Colonic mucosa (tissue), 4 donors: Measurements from ENCODE around the gene AFF2. TPM values are rescaled to one million over a fixed set of nuclear protein-coding genes. Genes with fewer than 3 reads are reported as not detected.

Source experiments
- DNase-seq: peaks from one replicate; pipeline ENCODE4 v3.0.0-alpha.2; 2020
- H3K27ac ChIP-seq: fragments of 200-600 bp; one replicate; pipeline ENCODE4 v1.8.0; 2021
- H3K27me3 ChIP-seq: fragments of 200-600 bp; one replicate; pipeline ENCODE4 v1.8.0; 2021
- H3K36me3 ChIP-seq: fragments of 200-600 bp; one replicate; pipeline ENCODE4 v1.8.0; 2021
- H3K4me1 ChIP-seq: fragments of 200-600 bp; one replicate; pipeline ENCODE4 v1.8.0; 2021; ENCODE audit warnings: mild to moderate bottlenecking
- H3K4me3 ChIP-seq: fragments of 200-600 bp; one replicate; pipeline ENCODE4 v1.8.0; 2021
- H3K9ac ChIP-seq, 2 donors: one replicate each; pipeline ENCODE4 v1.7.0; 2013; ENCODE audit warnings: control low read depth in 2 of 2, low read depth in 2 of 2, low read length in 2 of 2
- H3K9me3 ChIP-seq: fragments of 200-600 bp; one replicate; pipeline ENCODE4 v1.8.0; 2021
- CTCF ChIP-seq: fragments of 200-600 bp; IDR thresholded peaks from one replicate; pipeline ENCODE4 v1.8.0; 2022; ENCODE audit warnings: antibody characterized with exemption, mild to moderate bottlenecking
- intact Hi-C: fragments of 100-400 bp; cut with DNase I; formaldehyde crosslinking; loops from one replicate; pipeline ENCODE4 v1.14.1; 2022
- total RNA-seq, 2 donors: library from RNA; stranded (reverse); fragmentation: NEBNext Ultra II Directional in 1 of 2; extraction: Animal tissue kit (Norgen Biotek cat#: 25700) in 1 of 2; gene quantifications; one replicate each; pipeline ENCODE4 v1.2.1, GENCODE V29; 2021
- donor health status: healthy.
- donor health status: DM: no; HTN: no; CAD: no.
- donor health status: DM: no; HTN: no; CAD: no.

AFF2 gene
- total RNA-seq, 2 donors from 2014 or later, result 0.05 to 0.12 TPM

- DNase-seq, result no peak
- TF ChIP-seq CTCF, result no peak
- Histone ChIP-seq H3K9ac (no peak overlapping the region), H3K9me3 (no peaks in the 10 kb centered on the region), H3K4me1 (no peaks in the 10 kb centered on the region), H3K27me3 (no peaks in the 10 kb centered on the region), H3K36me3 (no peaks in the 10 kb centered on the region), H3K27ac (no peak overlapping the region), H3K4me3 (no peak overlapping the region)
- intact Hi-C loops, result no loop called here
Measured at GRCh38 chrX:148672517-148672916, 172.1 kb downstream of the AFF2 start.

GRCh38 chrX:148681605-148682004 is 181.2 kb downstream of the AFF2 start:
- Histone ChIP-seq H3K9ac (no peak overlapping the region), H3K36me3 (no peaks in the 10 kb centered on the region), H3K4me3 (no peak overlapping the region), H3K9me3 (no peaks in the 10 kb centered on the region), H3K4me1 (no peaks in the 10 kb centered on the region), H3K27ac (no peak overlapping the region), H3K27me3 (no peaks in the 10 kb centered on the region)
- DNase-seq, result no peak
- intact Hi-C loops, result no loop called here
- no peak for TF ChIP-seq CTCF

GRCh38 chrX:148682206-148682605 is 181.8 kb downstream of the AFF2 start:
- Histone ChIP-seq H3K4me3 (no peak overlapping the region), H3K9ac (no peak overlapping the region), H3K27me3 (no peaks in the 10 kb centered on the region), H3K36me3 (no peaks in the 10 kb centered on the region), H3K4me1 (no peaks in the 10 kb centered on the region), H3K27ac (no peak overlapping the region), H3K9me3 (no peaks in the 10 kb centered on the region)
- TF ChIP-seq CTCF, result no peak
- DNase-seq, result no peak
- intact Hi-C loops, result no loop called here

GRCh38 chrX:148691456-148691855 is 191.0 kb downstream of the AFF2 start:
- TF ChIP-seq CTCF, result no peak
- H3K4me3 ChIP-seq, result no peak overlapping the region
- H3K27me3 ChIP-seq, result no peaks in the 10 kb centered on the region
- intact Hi-C loops, result no loop called here
- no peak for DNase-seq
- H3K27ac ChIP-seq, result no peak overlapping the region
- H3K9me3 ChIP-seq, result no peaks in the 10 kb centered on the region
- no peak overlapping the region for H3K9ac ChIP-seq
- H3K36me3 ChIP-seq, result no peaks in the 10 kb centered on the region
- H3K4me1 ChIP-seq, result no peaks in the 10 kb centered on the region

- H3K9ac ChIP-seq, result no peak overlapping the region
- no peaks in the 10 kb centered on the region for H3K9me3 ChIP-seq
- no peaks in the 10 kb centered on the region for H3K4me1 ChIP-seq
- no peak overlapping the region for H3K4me3 ChIP-seq
- intact Hi-C loops, result no loop called here
- no peaks in the 10 kb centered on the region for H3K27me3 ChIP-seq
- no peak for TF ChIP-seq CTCF
- H3K36me3 ChIP-seq, result no peaks in the 10 kb centered on the region
- DNase-seq, result no peak
- H3K27ac ChIP-seq, result no peak overlapping the region
Measured at GRCh38 chrX:148695255-148695654, 194.8 kb downstream of the AFF2 start.

- H3K27me3 ChIP-seq, result no peaks in the 10 kb centered on the region
- intact Hi-C loops, result no loop called here
- DNase-seq, result no peak
- no peaks in the 10 kb centered on the region for H3K9me3 ChIP-seq
- H3K4me1 ChIP-seq, result no peaks in the 10 kb centered on the region
- no peaks in the 10 kb centered on the region for H3K36me3 ChIP-seq
- H3K27ac ChIP-seq, result no peak overlapping the region
- no peak overlapping the region for H3K9ac ChIP-seq
- no peak overlapping the region for H3K4me3 ChIP-seq
- TF ChIP-seq CTCF, result no peak
Measured at GRCh38 chrX:148698221-148698620, 197.8 kb downstream of the AFF2 start.
